Measurements from ENCODE around the gene COMMD1.

The COMMD1 gene

DNA sequence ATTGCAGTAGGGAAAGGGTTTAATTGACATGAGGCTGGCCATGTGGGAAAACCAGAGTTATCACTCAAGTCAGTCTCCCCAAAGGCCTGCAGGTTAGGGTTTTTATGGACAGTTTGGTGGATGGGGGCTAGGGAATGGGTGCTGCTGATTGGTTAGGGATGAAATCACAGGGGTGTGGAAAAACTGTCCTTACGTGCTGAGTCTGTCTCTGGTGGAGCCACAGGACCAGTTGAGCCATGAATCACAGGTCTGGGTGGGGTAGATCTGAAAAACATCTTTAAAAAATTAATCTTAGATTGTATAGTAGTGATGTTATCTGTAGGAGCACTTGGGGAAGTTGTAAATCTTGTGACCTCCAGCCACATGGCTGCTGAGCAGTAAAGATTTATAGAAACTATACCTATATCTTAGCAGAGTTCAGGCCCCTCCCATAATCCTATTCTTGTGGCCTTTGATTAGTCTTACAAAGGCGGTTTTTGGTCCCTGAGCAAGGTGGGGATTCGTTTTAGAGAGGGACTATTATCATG lies 139.6 kb downstream of the COMMD1 start:
- DNase-seq, result no peak
- in situ Hi-C loops (cut with HindIII; ENCODE audit: low pct_ligation_motif_present, low pct_unique_long_range_greater_than_20kb, low sequenced_read_pairs), result no loop called here

- DNase-seq, result no peak
- in situ Hi-C loops (cut with HindIII; ENCODE audit: low pct_ligation_motif_present, low pct_unique_long_range_greater_than_20kb, low sequenced_read_pairs), result no loop called here
Observed at GRCh38 chr2:62046141-62046540, 140.7 kb downstream of the COMMD1 start.

- no peak for DNase-seq
- in situ Hi-C loops (cut with HindIII; ENCODE audit: low pct_ligation_motif_present, low pct_unique_long_range_greater_than_20kb, low sequenced_read_pairs), result no loop called here
Observed at GRCh38 chr2:62050456-62051045, 145.1 kb downstream of the COMMD1 start.

- in situ Hi-C loops (cut with HindIII; ENCODE audit: low pct_ligation_motif_present, low pct_unique_long_range_greater_than_20kb, low sequenced_read_pairs), result no loop called here
- DNase-seq, result no peak
Observed at GRCh38 chr2:62054029-62054791, 148.7 kb downstream of the COMMD1 start.

- in situ Hi-C loops (cut with HindIII; ENCODE audit: low pct_ligation_motif_present, low pct_unique_long_range_greater_than_20kb, low sequenced_read_pairs), result no loop called here
- DNase-seq, result no peak
Observed at GRCh38 chr2:62054916-62055450, 149.5 kb downstream of the COMMD1 start.

GRCh38 chr2:62055724-62056336 lies 150.4 kb downstream of the COMMD1 start:
- DNase-seq, result no peak

DNA sequence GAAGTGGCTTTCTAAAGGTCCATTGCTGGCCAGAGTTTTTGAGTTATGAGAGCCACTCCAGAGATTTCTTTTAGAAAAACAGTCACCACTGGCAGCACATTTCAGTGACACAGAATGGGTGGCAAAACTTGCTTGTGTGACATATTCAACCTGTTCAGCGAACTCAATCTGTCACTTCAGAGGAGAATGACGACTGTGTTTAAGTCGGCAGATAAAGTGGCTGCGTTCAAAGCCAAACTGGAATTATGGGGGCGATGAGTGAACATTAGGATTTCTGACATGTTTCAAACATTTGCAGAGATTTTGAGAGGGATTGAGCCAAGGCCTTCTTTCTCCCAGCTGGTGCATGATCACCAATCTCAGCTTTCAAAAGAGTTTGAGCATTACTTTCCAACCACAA lies 150.9 kb downstream of the COMMD1 start:
- DNase-seq, result no peak
- in situ Hi-C loops (cut with HindIII; ENCODE audit: low pct_ligation_motif_present, low pct_unique_long_range_greater_than_20kb, low sequenced_read_pairs), result no loop called here

More at GRCh38 chr2:62055724-62056336, 150.4 kb downstream of the COMMD1 start:
- in situ Hi-C loops (cut with HindIII; ENCODE audit: low pct_ligation_motif_present, low pct_unique_long_range_greater_than_20kb, low sequenced_read_pairs), result no loop called here

DNA sequence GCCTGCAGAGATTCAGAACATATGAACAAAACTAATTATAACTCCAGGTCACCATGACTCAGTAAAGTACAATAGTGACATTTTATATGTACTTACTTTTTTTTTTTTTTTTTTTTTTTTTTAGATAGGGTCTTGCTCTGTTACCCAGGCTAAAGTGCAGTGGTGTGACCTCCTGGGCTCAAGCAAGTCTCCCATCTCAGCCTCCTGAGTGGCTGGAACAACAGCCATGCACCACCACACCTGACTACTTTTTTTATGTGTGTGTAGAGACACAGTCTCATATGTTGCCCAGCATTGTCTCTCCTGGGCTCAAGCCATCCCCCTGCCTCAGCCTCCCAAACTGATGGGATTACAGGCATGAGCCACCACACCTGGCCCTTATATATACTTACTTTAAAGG lies 159.8 kb downstream of the COMMD1 start:
- in situ Hi-C loops (cut with HindIII; ENCODE audit: low pct_ligation_motif_present, low pct_unique_long_range_greater_than_20kb, low sequenced_read_pairs), result no loop called here
- DNase-seq, result no peak

- DNase-seq, result no peak
- in situ Hi-C loops (cut with HindIII; ENCODE audit: low pct_ligation_motif_present, low pct_unique_long_range_greater_than_20kb, low sequenced_read_pairs), result no loop called here
Observed at GRCh38 chr2:62071126-62071598, 165.7 kb downstream of the COMMD1 start.

- DNase-seq, result no peak
- in situ Hi-C loops (cut with HindIII; ENCODE audit: low pct_ligation_motif_present, low pct_unique_long_range_greater_than_20kb, low sequenced_read_pairs), result no loop called here
Observed at GRCh38 chr2:62071760-62072680, 166.5 kb downstream of the COMMD1 start.

DNA sequence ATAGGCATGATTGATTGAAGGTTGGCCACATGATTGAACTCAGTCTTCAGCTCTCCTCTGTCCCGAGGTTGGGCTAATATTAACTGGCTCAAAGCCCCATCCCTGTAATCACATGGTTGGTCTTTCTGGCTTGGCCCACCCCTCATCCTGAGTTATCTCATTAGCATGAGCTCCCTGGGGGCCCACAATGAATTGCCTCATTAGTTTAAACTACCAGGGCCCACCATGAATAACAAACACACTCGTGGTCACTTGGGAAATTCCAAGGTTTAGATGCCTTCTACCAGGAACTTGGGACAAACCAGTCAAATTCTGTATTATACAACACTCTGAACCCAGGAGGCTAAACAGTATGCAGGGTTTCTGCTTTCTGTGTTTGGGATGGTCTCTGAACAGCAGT lies 168.8 kb downstream of the COMMD1 start:
- in situ Hi-C loops (cut with HindIII; ENCODE audit: low pct_ligation_motif_present, low pct_unique_long_range_greater_than_20kb, low sequenced_read_pairs), result no loop called here
- DNase-seq, result no peak

DNA sequence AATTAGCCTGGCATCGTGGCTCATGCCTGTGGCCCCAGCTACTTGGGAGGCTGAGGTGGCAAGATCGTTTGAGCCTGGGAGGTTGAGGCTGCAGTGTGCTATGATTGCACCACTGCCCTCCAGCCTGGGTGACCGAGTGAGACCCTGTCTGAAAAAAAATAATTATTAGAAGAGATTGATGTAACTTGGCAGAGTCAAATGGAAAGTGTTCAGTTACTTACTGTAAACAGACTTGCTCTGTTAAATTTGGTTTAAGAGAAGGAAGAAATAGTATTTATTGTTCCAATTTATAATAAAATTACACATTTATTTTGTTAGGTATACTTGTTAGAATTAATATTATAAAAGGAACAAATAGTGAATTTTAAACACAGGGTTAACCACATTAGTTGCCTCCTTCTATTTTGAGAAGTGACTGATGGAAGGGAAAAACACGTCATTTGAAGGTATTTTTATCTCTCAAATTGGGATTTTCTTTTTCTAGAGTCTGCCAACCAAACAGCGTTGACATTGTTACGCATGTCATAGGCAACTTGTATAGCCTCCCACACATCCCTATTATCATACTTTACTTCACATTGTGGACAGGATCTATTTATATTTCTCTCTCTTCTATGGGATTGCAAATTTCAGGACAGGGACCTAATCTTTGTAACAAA lies 171.6 kb downstream of the COMMD1 start:
- DNase-seq, result no peak

DNA sequence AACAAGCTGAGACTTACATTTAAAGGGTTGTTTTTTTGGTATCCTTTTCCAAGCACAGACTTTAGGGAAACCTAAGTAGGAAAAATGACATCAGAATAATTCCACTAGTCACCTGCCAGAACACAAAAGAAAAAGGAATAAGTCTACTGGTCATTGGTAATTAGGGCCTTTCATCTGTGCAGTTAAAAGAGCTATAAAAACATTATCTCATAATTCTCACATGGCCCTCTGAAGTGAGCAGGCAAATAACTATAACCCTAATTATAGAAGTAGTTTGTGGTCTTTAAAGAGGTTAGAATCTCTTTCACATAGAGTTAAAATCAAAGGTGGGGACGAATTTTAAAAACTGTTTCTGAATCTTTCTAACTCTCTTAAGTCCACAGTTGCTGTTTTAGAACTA lies 179.3 kb downstream of the COMMD1 start:
- no peak for DNase-seq
- in situ Hi-C loops (cut with HindIII; ENCODE audit: low pct_ligation_motif_present, low pct_unique_long_range_greater_than_20kb, low sequenced_read_pairs), result no loop called here

More for the DNA sequence above, 171.6 kb downstream of the COMMD1 start:
- in situ Hi-C loops (cut with HindIII; ENCODE audit: low pct_ligation_motif_present, low pct_unique_long_range_greater_than_20kb, low sequenced_read_pairs), result no loop called here

DNA sequence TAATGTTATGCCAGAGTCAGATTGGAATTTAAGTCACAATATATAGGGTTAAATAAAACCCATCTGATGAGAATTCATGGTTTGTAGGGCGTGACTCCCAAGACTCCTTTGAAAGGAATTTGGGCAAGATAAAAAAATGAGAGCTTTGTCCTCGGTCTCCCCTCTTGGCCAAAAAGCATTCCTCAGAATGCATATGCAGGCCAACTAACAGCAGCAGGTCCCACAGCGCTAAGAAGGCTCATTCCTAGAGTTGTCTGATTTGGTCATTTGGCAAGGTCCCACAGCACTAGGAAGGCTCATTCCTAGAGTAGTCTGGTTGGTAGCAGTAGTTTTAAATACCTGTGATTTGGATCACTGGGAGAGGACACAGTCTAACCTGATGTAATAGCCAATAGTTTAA lies 184.2 kb downstream of the COMMD1 start:
- DNase-seq, result no peak
- in situ Hi-C loops (cut with HindIII; ENCODE audit: low pct_ligation_motif_present, low pct_unique_long_range_greater_than_20kb, low sequenced_read_pairs), result no loop called here

- DNase-seq, result no peak
- in situ Hi-C loops (cut with HindIII; ENCODE audit: low pct_ligation_motif_present, low pct_unique_long_range_greater_than_20kb, low sequenced_read_pairs), result no loop called here
Observed at GRCh38 chr2:62091471-62091870, 186.0 kb downstream of the COMMD1 start.

GRCh38 chr2:62099050-62099449 lies 193.6 kb downstream of the COMMD1 start:
- in situ Hi-C loops (cut with HindIII; ENCODE audit: low pct_ligation_motif_present, low pct_unique_long_range_greater_than_20kb, low sequenced_read_pairs), result no loop called here
- no peak for DNase-seq

DNA sequence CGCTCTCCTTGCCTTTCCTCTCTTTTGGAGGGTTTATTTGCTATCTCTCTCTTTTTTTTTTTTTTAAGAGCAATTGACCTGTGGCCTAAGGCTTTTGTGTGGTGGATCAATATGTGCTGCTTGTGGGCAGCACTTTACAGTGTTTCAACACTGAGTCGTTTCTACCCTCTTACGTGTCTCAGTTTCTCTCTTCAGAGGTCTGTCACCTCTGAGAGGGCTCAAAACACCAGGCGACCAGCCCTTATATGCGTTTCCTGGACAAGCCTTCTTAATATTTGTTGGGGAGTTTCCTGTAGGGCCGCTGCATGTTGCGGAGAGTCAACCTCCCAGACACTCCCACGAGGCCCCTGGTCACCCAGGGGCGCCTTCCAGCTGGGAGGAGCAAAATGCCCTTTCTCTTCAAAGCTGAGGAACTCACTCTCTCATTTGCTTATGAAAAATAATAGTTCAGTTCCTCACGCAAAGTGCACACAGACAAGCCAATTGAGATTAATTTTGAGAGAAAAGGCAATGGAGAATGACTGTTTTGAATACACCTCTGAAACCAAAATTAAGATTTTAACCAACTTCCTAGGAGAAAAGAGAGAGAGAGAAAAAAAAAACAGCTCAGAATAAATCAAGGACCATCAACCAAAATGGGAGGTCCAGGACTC lies 194.2 kb downstream of the COMMD1 start:
- in situ Hi-C loops (cut with HindIII; ENCODE audit: low pct_ligation_motif_present, low pct_unique_long_range_greater_than_20kb, low sequenced_read_pairs), result no loop called here
- DNase-seq, result no peak

Data from ACHN (cell line).